ENCODE measurements around the gene TACR1.
A peak's percentile ranks its signal among the peaks of the same experiment; 100 is the strongest.

Gene TACR1

DNA sequence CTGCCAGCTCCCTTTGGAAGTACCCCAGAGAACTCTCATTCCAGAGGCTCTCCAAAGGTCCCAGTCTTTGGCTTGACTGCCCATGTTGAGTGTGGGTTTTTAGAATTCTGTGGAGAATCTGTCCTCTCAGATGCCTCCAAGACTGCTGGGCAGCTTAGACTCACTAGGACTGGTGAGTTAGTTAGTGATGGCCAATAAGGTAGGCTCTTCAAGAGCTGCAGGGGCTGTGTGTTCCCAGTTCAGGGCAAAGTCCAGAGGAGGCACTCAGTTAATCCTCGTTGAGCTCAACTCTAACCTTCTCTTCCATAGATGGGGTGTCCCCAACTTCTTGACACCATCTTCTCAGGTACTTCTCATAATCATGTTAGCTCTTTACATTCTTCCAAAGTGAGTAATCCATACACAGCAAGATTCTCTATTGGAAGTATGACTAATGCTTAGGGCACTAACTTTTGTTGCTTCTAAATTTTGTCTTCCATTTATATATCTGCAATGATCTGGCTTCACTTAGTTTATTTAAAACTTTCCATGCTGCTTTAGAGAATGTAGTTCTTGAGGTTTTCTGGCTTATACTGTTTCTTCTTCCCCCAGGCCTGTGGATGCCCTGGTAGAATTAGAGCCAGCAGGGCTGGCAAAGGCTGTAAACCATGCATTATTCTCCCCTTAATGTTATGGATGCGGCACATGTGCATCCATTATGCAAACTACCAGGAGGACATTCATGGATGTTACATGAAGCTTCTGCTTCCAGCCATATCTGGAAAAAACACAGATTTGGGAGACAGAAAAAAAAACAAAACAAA is 151.9 kb downstream of the TACR1 start:
- no peak for DNase-seq (ENCODE audit: low spot score)

DNA sequence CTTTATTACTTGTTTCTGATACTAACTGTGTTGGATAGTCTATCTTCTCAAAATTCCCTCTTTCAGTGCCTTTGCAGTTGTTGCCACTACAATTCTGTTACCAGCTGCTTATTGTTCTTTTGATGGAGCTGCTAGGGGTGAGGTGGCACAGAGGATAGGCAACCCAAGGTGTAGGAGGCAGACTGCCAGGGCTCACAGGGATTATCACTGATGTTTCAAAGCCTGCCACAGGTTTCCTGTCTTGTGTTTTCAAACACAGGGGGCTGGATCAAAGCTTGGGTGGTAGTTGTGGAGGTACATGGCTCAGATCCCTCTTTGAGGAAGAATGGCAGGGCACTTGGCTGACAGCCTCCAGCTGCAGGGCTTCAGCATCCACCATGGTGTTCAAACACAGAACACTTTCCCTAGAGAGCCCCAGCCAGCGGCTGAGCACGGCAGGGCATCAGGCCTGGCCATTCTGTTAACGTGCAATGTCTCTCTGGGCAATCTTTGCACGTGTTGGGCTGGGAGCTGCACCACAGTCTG is 153.7 kb downstream of the TACR1 start:
- DNase-seq (ENCODE audit: low spot score), result no peak

DNA sequence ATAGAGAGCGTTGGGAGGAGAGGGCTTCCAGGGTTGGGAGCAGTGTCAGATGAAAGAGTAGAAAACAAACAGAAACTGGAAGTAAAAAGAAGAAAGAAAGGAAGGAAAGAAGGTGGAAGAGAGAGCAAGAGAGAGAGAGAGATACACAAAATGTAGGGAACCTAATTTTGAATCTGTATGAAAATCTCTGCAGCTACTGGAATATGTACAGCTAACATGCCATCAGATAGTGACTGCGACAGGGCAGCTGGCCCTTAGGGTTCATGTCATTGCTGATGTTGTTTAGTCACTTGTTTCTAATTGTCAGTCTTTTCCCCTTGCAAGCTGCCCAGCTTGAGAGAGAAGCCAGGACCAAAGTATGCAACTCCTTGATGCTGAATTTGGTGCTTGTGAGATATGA is 155.0 kb downstream of the TACR1 start:
- no peak for DNase-seq (ENCODE audit: low spot score)

DNA sequence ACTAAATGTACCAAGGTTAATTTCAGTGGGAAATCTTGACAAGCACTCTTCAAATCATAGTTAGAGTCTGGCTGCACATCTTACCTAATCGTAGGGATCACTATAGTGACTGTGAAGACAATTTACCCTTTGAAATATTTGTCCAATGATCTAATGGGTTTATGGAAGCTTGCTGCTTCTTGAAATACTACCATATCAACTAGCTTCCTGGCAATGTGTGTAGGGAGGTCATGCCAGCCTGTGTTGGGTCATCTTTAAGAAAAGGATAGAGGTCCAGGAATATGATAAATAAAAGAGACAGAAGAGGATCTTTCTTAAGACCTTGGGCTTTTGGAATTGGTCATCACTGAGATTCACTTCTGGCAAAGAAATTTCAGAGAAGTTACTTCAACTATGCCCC is 156.5 kb downstream of the TACR1 start:
- DNase-seq (ENCODE audit: low spot score), result no peak

DNA sequence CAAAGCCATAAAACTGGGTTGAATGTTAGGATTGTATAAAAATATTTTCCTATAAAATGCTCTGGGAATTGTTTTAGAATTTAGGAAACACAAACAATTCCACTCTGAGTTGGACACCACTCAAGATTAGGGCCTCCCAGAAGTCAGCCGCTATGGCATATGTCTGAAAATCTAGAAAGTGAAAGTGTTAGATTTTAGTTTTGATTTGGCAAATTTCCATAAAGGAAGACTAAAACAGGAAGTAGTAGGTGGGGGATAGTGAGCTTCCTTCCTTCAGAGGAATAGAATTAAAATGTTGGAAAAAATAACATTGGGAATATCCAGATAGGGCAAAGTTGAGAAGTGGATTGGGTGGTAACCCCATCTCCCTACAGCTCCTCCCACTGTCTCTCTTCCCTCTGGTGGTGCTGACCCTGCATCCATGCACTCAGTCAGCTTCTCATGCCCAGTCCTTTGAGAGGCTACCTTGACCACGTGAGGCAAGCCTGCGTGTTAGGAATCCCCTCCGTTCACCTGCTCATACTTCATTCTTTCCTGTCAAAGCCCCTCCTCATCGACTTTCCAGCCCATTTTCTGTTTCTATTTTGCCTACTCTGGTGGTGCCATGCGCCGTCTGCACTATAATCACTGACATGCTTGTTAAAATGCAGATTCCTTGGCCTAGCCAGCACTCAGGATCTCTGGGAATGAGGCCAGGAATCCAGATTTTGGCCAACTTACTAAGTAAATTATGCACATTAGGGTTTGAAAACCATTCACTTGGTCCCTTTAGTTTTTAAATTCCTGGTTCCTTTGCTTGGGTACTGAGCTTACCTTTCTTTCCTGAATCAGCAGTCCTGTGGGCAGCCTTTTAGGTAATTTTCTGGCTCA is 157.4 kb downstream of the TACR1 start:
- no peak for DNase-seq (ENCODE audit: low spot score)

DNA sequence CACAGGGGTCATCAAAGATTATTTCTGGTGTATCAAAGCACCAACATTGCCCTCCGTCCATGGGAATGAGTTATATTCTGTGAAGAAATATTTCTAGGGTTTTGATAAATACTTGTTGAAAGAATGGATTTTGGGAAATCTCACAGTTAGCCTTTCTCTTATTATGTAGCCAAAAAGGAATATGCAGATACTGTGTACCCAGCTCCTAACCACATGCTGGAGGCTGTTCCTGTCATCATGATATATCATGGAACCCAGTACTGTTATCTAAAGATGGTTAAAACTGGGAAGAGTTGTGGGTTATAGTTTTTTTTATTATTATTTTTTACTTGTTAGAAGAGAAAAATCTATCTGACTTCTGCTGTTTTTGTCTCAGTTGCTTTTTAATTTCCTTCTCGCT is 158.1 kb downstream of the TACR1 start:
- DNase-seq (ENCODE audit: low spot score), result no peak

DNA sequence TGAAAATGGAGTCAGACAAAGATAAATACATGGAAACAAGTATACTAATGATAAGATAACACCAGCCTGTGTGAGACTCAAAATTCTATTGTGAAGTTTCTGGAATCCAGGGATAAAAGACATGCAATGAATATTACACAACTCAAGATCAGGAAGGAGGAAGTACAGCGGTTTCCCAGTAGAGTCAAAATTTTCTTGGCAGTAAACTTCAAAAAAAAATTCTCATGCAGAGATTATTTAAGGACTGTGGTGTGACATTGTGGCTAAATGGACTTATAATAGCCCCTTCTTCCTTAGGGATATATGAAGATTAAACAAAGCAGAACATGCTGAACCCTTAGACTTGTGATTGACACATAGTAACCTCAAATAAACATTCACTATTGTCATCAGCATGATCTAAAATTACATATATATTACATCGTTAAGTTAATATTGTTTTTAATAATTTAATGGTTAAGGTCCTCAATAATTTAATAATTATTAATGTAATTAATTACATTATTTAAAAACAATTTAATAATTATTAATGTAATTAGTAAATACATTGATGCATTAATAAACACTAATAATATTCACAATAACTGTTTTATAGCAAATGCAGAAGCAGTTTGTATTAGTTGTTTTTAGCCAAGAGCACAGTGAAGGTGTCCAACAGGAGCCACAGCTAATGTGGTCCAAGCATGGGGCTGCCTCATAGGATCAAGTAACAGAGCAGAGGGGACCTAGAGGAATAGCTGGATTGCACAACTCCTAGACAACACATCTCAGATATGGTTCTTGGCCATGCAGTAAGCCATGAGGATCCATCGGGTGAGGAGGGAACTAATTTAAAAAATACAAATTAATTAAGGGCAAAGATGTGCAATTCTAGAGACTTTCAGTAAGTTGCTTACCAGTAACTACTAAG is 163.6 kb downstream of the TACR1 start:
- no peak for DNase-seq (ENCODE audit: low spot score)

DNA sequence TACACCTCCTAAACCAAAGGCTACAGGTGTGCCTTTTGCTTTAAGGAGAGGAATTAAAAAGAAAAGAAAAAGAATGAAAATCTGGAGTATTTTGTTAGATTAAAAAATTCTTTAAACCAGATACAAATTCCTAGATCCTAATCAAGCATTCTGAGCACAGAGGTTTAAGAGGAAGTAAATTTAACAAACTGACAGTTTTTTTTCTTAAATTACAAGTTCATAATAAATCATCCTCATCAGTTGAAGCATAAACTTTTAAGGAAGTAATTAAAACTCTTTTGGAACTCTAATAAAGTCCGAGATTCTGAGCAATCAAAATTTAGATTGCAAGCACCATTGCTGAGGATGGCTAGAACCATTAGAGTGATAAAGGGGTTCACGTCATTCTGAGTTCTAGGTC is 165.8 kb downstream of the TACR1 start:
- DNase-seq (ENCODE audit: low spot score), result no peak

DNA sequence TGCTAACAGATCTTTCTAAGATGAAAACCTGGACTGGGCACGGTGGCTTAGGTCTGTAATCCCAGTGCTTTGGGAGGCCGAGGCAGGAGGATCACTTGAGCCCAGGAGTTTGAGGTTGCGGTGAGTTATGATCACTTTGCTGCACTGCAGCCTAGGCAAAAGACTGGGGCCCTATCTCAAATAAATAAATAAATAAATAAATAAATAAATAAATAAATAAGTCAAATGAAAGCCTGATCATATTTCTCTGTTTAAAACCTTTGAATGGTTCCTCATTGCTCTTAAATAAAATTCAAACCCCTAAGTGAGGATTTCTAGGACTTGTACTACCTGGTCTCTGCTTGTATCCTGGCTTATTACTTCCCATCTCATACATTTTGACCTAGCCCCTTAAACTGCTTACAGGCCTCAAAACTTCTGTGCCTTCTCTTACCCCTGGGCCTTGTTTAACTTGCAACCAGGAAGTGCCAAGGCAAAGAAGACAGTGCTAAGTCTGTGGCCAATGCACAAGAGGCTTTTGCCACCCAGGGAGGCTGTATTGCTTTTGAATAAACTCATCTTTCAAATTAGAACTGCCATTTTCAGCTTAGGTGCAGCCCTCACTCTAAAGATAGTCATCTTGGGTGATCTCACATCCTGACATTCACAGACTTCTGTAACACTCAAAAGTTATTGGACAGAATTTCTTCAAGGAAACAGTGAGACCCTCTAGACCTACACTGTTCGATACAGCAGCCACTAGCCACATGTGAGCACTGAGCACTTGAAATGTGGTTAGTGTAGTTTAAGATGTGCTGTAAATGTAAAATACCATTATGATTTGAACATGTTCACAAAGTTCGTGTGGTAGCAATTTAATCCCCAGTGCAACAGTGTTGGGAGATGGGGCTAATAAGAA is 167.2 kb downstream of the TACR1 start:
- no peak for DNase-seq (ENCODE audit: low spot score)

DNA sequence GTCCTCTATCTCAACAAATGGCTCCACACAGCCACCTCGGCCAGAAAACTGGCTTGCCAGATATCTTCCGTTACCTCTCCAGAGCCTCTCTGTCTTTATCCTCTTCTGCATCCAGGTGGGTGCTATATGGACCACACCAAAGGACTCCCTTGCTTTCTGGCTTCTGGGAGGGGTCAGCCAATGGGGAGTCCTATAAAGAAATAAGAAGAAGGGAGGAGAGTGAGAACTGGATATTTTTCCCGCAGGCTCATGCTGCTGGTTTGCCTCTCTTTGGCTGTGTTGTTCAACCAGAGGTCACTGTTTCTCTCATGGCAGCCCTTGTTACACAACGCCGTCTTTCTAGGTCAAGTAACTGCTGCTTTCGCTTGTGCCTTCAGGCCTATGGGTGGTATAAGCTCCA is 168.1 kb downstream of the TACR1 start:
- no peak for DNase-seq (ENCODE audit: low spot score)

DNA sequence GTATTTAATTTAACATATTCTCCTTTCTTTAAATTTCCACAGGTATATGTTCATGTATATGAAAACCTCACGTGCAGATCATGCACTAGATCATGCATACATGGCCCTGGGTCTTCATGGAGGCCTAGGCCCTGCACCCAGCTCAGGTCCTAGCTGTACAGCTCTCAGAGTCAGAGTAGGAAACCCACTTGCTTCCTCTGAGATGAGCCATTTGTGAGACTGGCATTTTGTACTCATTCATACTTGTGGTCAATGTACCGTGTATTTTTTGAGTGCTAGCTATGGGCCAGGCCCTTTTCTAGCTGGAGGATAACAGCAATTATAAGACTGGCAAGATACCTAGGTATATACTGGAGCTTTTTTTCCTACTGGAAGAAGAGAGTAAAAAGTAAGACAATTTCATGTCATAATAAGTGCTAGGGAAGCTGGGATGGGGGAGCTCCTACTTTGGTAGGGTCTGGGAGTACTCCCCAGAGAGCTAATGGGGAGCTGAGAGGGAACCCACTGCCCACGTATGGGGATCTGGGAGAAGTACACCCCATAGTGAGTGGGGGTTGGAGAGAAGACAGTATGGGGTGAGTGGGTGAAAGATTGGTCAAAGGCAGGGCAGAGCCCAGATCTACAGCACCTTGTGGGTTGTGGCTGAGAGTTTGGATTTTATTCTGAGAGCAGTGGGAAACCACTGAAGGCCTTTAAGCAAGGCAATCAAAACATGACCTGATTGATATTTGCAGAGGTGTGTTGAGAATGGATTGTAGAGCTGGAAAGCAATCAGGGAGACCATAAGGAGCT is 168.9 kb downstream of the TACR1 start:
- no peak for DNase-seq (ENCODE audit: low spot score)

DNA sequence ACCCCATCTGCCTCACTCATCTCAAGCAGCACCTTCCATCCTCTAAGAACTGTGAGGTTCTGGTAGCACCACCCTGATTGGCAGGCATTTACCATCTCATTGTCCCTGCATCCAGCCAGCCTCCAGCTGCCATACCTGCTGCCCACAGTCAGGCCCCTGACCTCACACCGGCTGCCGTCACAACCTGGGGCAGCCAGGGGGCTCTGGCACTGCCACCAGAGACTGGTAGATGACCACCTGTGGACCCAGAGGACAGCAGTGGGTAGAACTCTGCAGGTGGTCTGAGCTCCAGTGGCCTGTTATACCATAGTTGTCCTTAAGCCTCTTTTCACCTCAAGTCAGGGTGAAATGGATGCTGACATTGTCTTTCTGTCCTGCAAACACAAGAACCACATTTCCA is 171.4 kb downstream of the TACR1 start:
- no peak for DNase-seq (ENCODE audit: low spot score)

DNA sequence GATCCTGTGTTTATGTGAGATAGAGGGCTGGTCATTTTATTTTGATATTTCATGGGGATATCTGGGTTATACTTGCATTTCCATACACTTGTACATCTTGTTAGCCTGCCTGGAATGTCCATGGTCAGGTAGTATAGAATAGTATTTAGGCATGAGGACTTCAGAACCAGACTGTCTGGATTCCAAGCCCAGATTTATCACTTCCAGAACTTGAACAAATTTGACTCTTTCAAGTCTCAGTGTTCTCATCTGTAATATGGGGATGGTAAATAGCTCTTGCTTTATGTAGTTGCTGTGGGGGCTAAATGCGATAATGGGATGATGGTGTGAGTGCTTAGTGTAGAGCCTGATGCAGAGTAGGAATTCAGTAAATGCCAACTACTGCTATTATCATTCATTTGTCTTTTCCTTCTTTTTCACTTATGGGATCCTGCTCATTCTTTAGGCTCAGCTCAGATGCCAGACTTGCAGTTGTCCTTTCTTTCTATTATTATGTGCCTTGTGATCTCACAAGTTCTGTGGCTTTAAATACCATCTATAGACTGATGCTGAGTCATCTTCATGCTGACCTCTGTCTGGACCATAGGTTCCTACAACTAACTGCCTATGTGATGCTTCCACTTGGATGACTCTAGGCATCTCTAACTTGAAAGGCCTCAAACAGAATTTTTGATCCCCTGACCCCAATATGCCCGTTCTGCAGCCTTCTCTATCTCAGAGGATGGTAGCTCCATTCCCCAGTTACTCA is 173.5 kb downstream of the TACR1 start:
- DNase-seq (ENCODE audit: low spot score), result peak; percentile 10

DNA sequence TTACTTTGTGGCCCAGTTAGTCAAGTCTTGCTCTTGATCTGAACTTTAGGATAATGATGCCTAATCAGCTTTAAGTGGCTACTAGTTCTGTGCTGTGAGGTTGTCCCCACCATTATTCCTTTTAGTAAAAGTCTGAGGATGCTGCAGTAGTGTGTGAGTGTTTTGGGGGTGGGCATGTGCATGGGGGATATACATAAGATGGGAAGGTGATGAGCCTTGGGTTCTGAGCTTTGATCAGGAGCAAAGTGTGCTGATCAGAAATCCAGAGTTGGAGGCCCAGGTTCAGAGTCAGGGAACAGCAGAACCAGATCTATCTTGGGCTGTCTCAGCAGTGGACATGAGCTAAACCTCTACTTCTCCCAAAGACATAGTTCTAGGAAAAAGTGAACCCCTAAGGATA is 174.1 kb downstream of the TACR1 start:
- no peak for DNase-seq (ENCODE audit: low spot score)

DNA sequence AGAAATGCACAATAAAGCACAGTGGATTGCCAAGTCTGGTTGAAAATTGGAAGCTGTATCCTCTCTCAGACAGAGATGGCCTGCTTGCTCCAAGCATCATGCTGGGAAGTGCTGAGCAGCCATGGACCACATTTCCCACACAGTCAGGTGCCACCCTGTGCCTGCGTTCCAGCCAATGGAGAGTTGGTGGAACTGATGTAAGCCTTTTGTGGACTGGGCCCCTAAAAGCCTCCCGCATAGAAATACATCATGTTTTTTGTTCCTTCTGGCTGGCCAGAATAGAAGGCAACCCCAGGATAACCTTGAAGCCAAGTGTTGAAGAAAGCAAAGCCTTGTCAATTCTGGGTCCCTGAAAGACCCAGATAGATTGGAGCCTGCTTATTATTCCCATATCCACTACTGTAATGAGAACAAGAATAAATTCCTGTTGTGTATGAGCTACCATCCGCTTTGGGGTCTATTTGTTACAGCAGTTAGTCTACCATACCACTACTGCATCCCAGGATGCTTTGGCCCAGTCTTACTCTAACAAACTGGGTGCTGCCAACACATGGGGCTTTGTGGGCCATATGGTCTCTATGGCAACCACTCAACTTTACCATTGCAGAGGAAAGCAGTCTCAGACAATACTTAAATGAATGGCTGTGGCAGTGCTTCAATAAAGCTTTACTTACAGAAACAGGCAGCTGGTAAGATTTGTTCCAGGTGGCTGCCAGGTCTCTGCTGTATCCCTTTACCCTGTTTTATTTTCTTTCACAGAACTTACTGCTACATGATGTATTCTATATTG is 175.5 kb downstream of the TACR1 start:
- DNase-seq (ENCODE audit: low spot score), result no peak

DNA sequence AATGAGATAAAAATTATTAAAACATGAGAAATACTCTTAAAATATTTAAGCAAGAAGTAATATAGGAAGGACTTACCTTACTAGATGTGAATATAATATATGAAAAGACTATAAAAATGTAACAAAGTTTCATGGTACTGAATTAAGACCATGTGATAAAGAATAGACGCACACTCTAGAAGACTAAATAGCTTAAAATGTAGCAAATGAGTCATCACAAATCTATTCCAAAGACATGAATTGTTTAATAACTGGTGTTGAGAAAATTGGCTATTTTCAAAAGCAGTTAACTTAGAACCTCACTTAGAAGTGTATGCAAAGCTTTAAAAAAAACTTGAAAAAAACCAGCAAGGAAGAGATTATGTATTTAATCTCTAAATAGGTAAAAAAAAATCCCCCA is 176.8 kb downstream of the TACR1 start:
- DNase-seq (ENCODE audit: low spot score), result peak; percentile 56

DNA sequence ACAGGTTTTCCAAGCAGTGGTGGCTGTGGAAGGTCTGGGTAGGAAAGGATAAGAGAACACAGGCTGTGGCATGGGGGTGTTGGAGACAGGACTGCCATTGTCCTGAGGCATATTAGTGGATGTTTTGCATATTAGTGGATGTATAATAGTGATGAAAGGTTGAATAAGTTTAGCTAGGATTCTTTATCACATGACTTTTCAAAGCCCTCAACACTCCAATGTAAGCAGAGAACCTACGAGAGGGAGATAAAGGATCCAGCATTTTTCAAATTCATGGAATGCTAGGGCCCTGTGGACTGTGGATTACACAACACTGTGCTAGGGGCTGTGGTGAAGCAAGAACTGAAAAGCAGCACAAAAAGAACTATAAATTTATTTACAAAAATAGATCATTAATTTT is 177.6 kb downstream of the TACR1 start:
- DNase-seq (ENCODE audit: low spot score), result peak; percentile 53

DNA sequence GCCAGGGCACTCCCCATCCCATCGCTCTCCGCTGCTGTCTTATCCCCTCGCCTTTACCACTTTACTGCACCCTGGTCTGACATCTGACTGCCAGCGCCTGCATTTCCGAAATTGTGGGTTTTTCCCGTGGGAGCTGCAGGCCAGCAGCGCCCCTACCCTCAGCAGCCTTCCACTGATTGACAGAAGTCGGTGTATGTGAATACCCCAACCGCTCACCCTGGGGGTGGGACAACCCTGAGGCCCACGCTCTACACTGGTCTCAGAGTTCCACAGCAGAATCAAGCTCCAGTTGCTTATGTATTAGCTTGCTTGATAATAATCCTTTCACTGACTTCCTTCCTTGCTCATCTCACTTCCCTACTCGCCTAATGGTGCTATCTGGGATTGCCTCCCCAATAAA is 178.8 kb downstream of the TACR1 start:
- no peak for DNase-seq (ENCODE audit: low spot score)

DNA sequence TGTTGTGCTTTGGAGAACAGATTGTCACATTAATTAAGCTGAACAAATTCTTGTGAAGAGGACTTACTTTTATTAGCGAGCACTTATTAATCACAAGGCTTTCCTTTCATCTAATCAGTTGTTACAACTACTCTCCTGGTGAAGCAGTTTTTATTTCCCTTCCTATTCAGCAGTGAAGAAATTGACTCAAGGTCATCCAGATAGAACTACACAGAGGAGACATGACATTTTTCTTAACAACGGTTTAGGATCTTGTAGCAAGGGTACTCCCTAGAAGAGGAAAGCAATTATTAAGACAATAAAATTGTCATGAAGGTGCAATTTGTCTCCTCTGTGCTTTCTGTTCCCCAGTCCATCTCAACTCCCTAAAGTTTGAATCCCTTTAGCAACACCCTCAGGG is 179.5 kb downstream of the TACR1 start:
- DNase-seq (ENCODE audit: low spot score), result no peak
